A673 (cell line): ENCODE data around the gene PNMA1.

Experiments used
- EZH2 ChIP-seq: fragments of 200-600 bp; sonication (generic); IDR thresholded peaks from 2 replicates; pipeline ENCODE4 v1.6.1; 2017; ENCODE audit warnings: borderline replicate concordance, low read depth, mild to moderate bottlenecking, mixed read lengths, antibody characterized with exemption, low read length; ENCODE audit not compliant: poor library complexity, severe bottlenecking
- TF ChIP-seq, protein P1 (sequence below): fragments of 300-800, 200-600 bp; sonication (generic); conservative IDR thresholded peaks from 2 replicates; pipeline ENCODE4 v1.5.1; 2017; ENCODE audit warnings: low read depth, mild to moderate bottlenecking, antibody characterized with exemption, low read length, moderate library complexity, mixed read lengths

- TF ChIP-seq, protein P1, sequence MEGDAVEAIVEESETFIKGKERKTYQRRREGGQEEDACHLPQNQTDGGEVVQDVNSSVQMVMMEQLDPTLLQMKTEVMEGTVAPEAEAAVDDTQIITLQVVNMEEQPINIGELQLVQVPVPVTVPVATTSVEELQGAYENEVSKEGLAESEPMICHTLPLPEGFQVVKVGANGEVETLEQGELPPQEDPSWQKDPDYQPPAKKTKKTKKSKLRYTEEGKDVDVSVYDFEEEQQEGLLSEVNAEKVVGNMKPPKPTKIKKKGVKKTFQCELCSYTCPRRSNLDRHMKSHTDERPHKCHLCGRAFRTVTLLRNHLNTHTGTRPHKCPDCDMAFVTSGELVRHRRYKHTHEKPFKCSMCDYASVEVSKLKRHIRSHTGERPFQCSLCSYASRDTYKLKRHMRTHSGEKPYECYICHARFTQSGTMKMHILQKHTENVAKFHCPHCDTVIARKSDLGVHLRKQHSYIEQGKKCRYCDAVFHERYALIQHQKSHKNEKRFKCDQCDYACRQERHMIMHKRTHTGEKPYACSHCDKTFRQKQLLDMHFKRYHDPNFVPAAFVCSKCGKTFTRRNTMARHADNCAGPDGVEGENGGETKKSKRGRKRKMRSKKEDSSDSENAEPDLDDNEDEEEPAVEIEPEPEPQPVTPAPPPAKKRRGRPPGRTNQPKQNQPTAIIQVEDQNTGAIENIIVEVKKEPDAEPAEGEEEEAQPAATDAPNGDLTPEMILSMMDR, result no peak
- TF ChIP-seq EZH2, result no peak
Observed at GRCh38 chr14:73696466-73697400, 17.5 kb downstream of the PNMA1 start.
